Caco-2 (cell line): Measurements from ENCODE around the gene TTC28. TPM values are rescaled to one million over a fixed set of nuclear protein-coding genes. Genes with fewer than 3 reads are reported as not detected.

Source experiments
- BruUV-seq: library from RNA; stranded (reverse); fragments of 400-500 nt; replicated peaks from 2 replicates; lab custom pipeline; 2021; lab: Mats Ljungman, UMichigan
- CTCF ChIA-PET: fragments of 300-600 bp; sonication (Branson Sonifier 250); formaldehyde crosslinking; loops from one replicate; lab custom pipeline; 2022; ENCODE audit warnings: antibody characterized with exemption; lab: Charles Lee
- POLR2A ChIA-PET: fragments of 300-600 bp; sonication (Branson Sonifier 250); formaldehyde crosslinking; loops from one replicate; lab custom pipeline; 2022; ENCODE audit warnings: antibody characterized with exemption; lab: Charles Lee
- DNase-seq, 2 experiments: peaks; one replicate each; pipeline versions ENCODE4 v3.0.0 to v3.0.0-alpha.2; 2020 to 2022
- H3K27me3 ChIP-seq: replicated peaks from 2 replicates; pipeline ENCODE4 v1.6.0; 2011; ENCODE audit warnings: low read length; ENCODE audit not compliant: control insufficient read depth, insufficient read depth
- H3K36me3 ChIP-seq: 2 replicates; pipeline ENCODE4 v1.5.1; 2011; ENCODE audit warnings: low read length; ENCODE audit not compliant: control insufficient read depth, insufficient read depth
- H3K4me1 ChIP-seq: fragments of 250-450 bp; sonication (Bioruptor Pico); 2 replicates; pipeline ENCODE4 v1.5.1; 2020; ENCODE audit warnings: mild to moderate bottlenecking
- H3K4me3 ChIP-seq: 2 replicates; pipeline ENCODE4 v1.5.1; 2011; ENCODE audit warnings: low read depth, mild to moderate bottlenecking, control low read depth, low read length
- H3K9me3 ChIP-seq: fragments of 250-450 bp; sonication (Bioruptor Pico); 2 replicates; pipeline ENCODE4 v1.5.1; 2020; ENCODE audit warnings: mild to moderate bottlenecking, moderate library complexity
- H3K27ac Mint-ChIP-seq: one replicate; pipeline ENCODE4 v1.8.0; 2022; ENCODE audit warnings: mixed read lengths; ENCODE audit not compliant: unreplicated experiment
- H3K27me3 Mint-ChIP-seq: one replicate; pipeline ENCODE4 v1.8.0; 2022; ENCODE audit warnings: mixed read lengths; ENCODE audit not compliant: insufficient read depth, unreplicated experiment
- H3K36me3 Mint-ChIP-seq: one replicate; pipeline ENCODE4 v1.8.0; 2022; ENCODE audit warnings: mild to moderate bottlenecking, mixed read lengths; ENCODE audit not compliant: insufficient read depth, unreplicated experiment
- H3K4me1 Mint-ChIP-seq: one replicate; pipeline ENCODE4 v1.8.0; 2022; ENCODE audit warnings: low read depth, mixed read lengths; ENCODE audit not compliant: unreplicated experiment
- H3K4me3 Mint-ChIP-seq: one replicate; pipeline ENCODE4 v1.8.0; 2022; ENCODE audit warnings: mild to moderate bottlenecking, moderate library complexity, mixed read lengths; ENCODE audit not compliant: unreplicated experiment
- H3K9me3 Mint-ChIP-seq: one replicate; pipeline ENCODE4 v1.8.0; 2022; ENCODE audit warnings: mixed read lengths; ENCODE audit not compliant: unreplicated experiment
- CTCF ChIP-seq, 2 experiments: fragments of 200-600 bp in 1 of 2; IDR thresholded peaks; 1 replicate in 1 of 2; 2 replicates in 1 of 2; pipeline versions ENCODE4 v1.5.1 to v1.8.0; 2011 to 2022; ENCODE audit warnings: antibody characterized with exemption in 1 of 2, control low read depth in 1 of 2, inconsistent platforms in 1 of 2, low read depth in 1 of 2, low read length in 1 of 2, mild to moderate bottlenecking in 1 of 2, moderate library complexity in 1 of 2; ENCODE audit not compliant: insufficient read depth in 1 of 2, severe bottlenecking in 1 of 2, unreplicated experiment in 1 of 2
- intact Hi-C: fragments of 100-400 bp; cut with micrococcal nuclease; formaldehyde crosslinking; loops from one replicate; pipeline ENCODE4 v1.10.0; 2022; ENCODE audit not compliant: unreplicated experiment
- total RNA-seq: library from RNA; stranded (reverse); gene quantifications from 2 replicates; pipeline ENCODE4 v1.2.3, GENCODE V29; 2022

The TTC28 gene
- total RNA-seq, 1 experiment from 2014 or later = 12.0 TPM

- CTCF ChIA-PET = no interaction called here
- no peak for DNase-seq
- no peaks in the 10 kb centered on the region for H3K9me3 Mint-ChIP-seq
- peaks cover under 1% of the 10 kb centered on the region for H3K27me3 Mint-ChIP-seq
- Histone ChIP-seq H3K27me3 (no peaks in the 10 kb centered on the region), H3K36me3 (no peaks in the 10 kb centered on the region), H3K9me3 (no peaks in the 10 kb centered on the region), H3K4me3 (no peak overlapping the region), H3K4me1 (no peaks in the 10 kb centered on the region)
- BruUV-seq = no TSS peak
- POLR2A ChIA-PET = no interaction called here
- H3K36me3 Mint-ChIP-seq = no peaks in the 10 kb centered on the region
- no peaks in the 10 kb centered on the region for H3K4me1 Mint-ChIP-seq
- no peak overlapping the region for H3K27ac Mint-ChIP-seq
- no peak for TF ChIP-seq CTCF (IDR thresholded peaks at IDR 0.05; ENCODE audit: insufficient read depth in 1 of 2, low read depth in 1 of 2, low read length in 1 of 2, severe bottlenecking in 1 of 2, unreplicated experiment in 1 of 2)
- H3K4me3 Mint-ChIP-seq = no peak overlapping the region
- intact Hi-C loops = no loop called here
Measured at GRCh38 chr22:28044546-28045173, 635.0 kb downstream of the TTC28 start.

GRCh38 chr22:28043266-28043665, 636.4 kb downstream of the TTC28 start:
- H3K27me3 ChIP-seq = no peaks in the 10 kb centered on the region
- H3K4me3 ChIP-seq = no peak overlapping the region
- no peak overlapping the region for H3K4me3 Mint-ChIP-seq
- no peaks in the 10 kb centered on the region for H3K4me1 Mint-ChIP-seq
- CTCF ChIA-PET = interaction anchor here (0.7 kb wide), 1 partner anchor 26 kb away, joined by 5 read pairs; no protein-coding TSS in a partner anchor
- no peak for DNase-seq
- no TSS peak for BruUV-seq
- TF ChIP-seq CTCF (IDR thresholded peaks at IDR 0.05; ENCODE audit: insufficient read depth in 1 of 2, low read depth in 1 of 2, low read length in 1 of 2, severe bottlenecking in 1 of 2, unreplicated experiment in 1 of 2) = no peak
- intact Hi-C loops = no loop called here
- no peaks in the 10 kb centered on the region for H3K9me3 Mint-ChIP-seq
- no peaks in the 10 kb centered on the region for H3K9me3 ChIP-seq
- POLR2A ChIA-PET = no interaction called here
- H3K4me1 ChIP-seq = no peaks in the 10 kb centered on the region
- H3K27ac Mint-ChIP-seq = no peak overlapping the region
- no peaks in the 10 kb centered on the region for H3K36me3 ChIP-seq
- no peaks in the 10 kb centered on the region for H3K36me3 Mint-ChIP-seq
- peaks cover 2% of the 10 kb centered on the region for H3K27me3 Mint-ChIP-seq

- Mint-ChIP-seq H3K9me3 (no peaks in the 10 kb centered on the region), H3K4me3 (no peak overlapping the region), H3K27ac (no peak overlapping the region), H3K4me1 (no peaks in the 10 kb centered on the region), H3K36me3 (no peaks in the 10 kb centered on the region), H3K27me3 (peaks cover 6% of the 10 kb centered on the region)
- intact Hi-C loops = no loop called here
- Histone ChIP-seq H3K27me3 (no peaks in the 10 kb centered on the region; the same call in 1 of the 2 replicates), H3K36me3 (no peaks in the 10 kb centered on the region; the same call in 1 of the 2 replicates), H3K9me3 (no peaks in the 10 kb centered on the region), H3K4me1 (no peaks in the 10 kb centered on the region), H3K4me3 (no peak overlapping the region)
- BruUV-seq = no TSS peak
- POLR2A ChIA-PET = no interaction called here
- CTCF ChIA-PET = interaction anchor here (0.7 to 1.3 kb wide), 2 partner anchors 20 to 561 kb away, joined by 3 to 5 read pairs; no protein-coding TSS in a partner anchor
- no peak for TF ChIP-seq CTCF (IDR thresholded peaks at IDR 0.05; ENCODE audit: insufficient read depth in 1 of 2, low read depth in 1 of 2, low read length in 1 of 2, severe bottlenecking in 1 of 2, unreplicated experiment in 1 of 2)
- no peak for DNase-seq
Measured at GRCh38 chr22:28034760-28035401, 644.8 kb downstream of the TTC28 start.
